ENCODE data around the gene KRTAP5-8. TPM values are rescaled to one million over a fixed set of nuclear protein-coding genes. Genes with fewer than 3 reads are reported as not detected.

Gene KRTAP5-8
- total RNA-seq, 1 experiment from 2014 or later: not detected

Other genes starting within 250 kb of the KRTAP5-8 start
- gene DHCR7, start 89.6 kb upstream of the KRTAP5-8 start, total RNA-seq (2021; ENCODE audit: unreplicated experiment): 115 TPM
- gene NADSYN1, start 84.8 kb upstream of the KRTAP5-8 start, total RNA-seq (2021; ENCODE audit: unreplicated experiment): 58.2 TPM
- gene KRTAP5-7, start 10.8 kb upstream of the KRTAP5-8 start, total RNA-seq (2021; ENCODE audit: unreplicated experiment): not detected
- gene KRTAP5-9, start 10.4 kb downstream of the KRTAP5-8 start, total RNA-seq (2021; ENCODE audit: unreplicated experiment): 0.27 TPM
- 0.20 TPM for gene KRTAP5-10, start 27.5 kb downstream of the KRTAP5-8 start, total RNA-seq (2021; ENCODE audit: unreplicated experiment)
- not detected for gene KRTAP5-11, start 44.9 kb downstream of the KRTAP5-8 start, total RNA-seq (2021; ENCODE audit: unreplicated experiment)

Measured in HCT116 (cell line).